Sigmoid colon (tissue), 7 donors: ENCODE results near the gene WWTR1. TPM values are rescaled to one million over a fixed set of nuclear protein-coding genes. Genes with fewer than 3 reads are reported as not detected.
A peak's percentile ranks its signal among the peaks of the same experiment; 100 is the strongest.

Experiments used
- DNase-seq: peaks from one replicate; pipeline ENCODE4 v3.0.0-alpha.2; 2019
- H3K27ac ChIP-seq, 4 donors: fragments of 200-600 bp; sonication (generic); one replicate each; pipeline ENCODE4 v1.5.1; 2016 to 2019; ENCODE audit warnings: mild to moderate bottlenecking in 1 of 4
- H3K27me3 ChIP-seq, 3 donors: fragments of 200-600 bp; sonication (generic); one replicate each; pipeline ENCODE4 v1.5.1; 2019; ENCODE audit warnings: mild to moderate bottlenecking in 1 of 3
- H3K36me3 ChIP-seq, 4 donors: fragments of 200-600 bp; sonication (generic); one replicate each; pipeline ENCODE4 v1.5.1; 2016 to 2019
- H3K4me1 ChIP-seq, 4 donors: fragments of 200-600 bp; sonication (generic); one replicate each; pipeline ENCODE4 v1.5.1; 2017 to 2019
- H3K4me3 ChIP-seq, 4 donors: fragments of 200-600 bp; sonication (generic); one replicate each; pipeline ENCODE4 v1.5.1; 2017 to 2019; ENCODE audit warnings: mild to moderate bottlenecking in 2 of 4, moderate library complexity in 1 of 4
- H3K9me3 ChIP-seq, 4 donors: fragments of 200-600 bp in 3 of 4; sonication (generic) in 3 of 4; one replicate each; pipeline versions ENCODE4 v1.5.1 to v1.6.1; 2013 to 2019
- EP300 ChIP-seq, 4 donors: sonication (generic); formaldehyde crosslinking; IDR thresholded peaks; one replicate each; pipeline ENCODE4 v1.6.1; 2017; ENCODE audit warnings: antibody characterized with exemption in 4 of 4
- POLR2A ChIP-seq, 2 donors: fragments of 450-650 bp; IDR thresholded peaks; one replicate each; pipeline ENCODE4 v1.6.1; 2016; ENCODE audit warnings: antibody characterized with exemption in 2 of 2, mild to moderate bottlenecking in 2 of 2, moderate library complexity in 2 of 2
- POLR2AphosphoS5 ChIP-seq, 4 donors: sonication (generic); formaldehyde crosslinking; IDR thresholded peaks; one replicate each; pipeline ENCODE4 v1.6.1; 2017; ENCODE audit warnings: antibody characterized with exemption in 4 of 4
- WGBS, 2 donors: extraction: QIAGEN DNeasy Blood & Tissue Kit; methylation state at CpG; one replicate each; pipeline ENCODE4 v1.1.7; 2013; 5-methylcytosine and 5-hydroxymethylcytosine counted together
- intact Hi-C: fragments of 100-400 bp; cut with DNase I; formaldehyde crosslinking; loops from one replicate; pipeline ENCODE4 v1.15.1; 2023
- polyA plus RNA-seq, 3 donors: library from polyadenylated mRNA; stranded (reverse); fragments of 200-250 nt; gene quantifications; one replicate each; pipeline ENCODE4 v1.2.3, GENCODE V29; 2013
- total RNA-seq, 4 donors: library from RNA; depleted of rRNA; stranded (reverse); fragments of >200 nt; gene quantifications; one replicate each; pipeline ENCODE4 v1.1.0, GENCODE V29; 2016
- TF ChIP-seq, protein P1 (sequence below), 4 experiments: fragments of 450-650 bp in 3 of 4; fragments of 200-600 bp in 1 of 4; IDR thresholded peaks; one replicate each; pipeline ENCODE4 v1.5.1; 2016 to 2019; ENCODE audit warnings: antibody characterized with exemption in 4 of 4, mild to moderate bottlenecking in 3 of 4, moderate library complexity in 2 of 4
- donor health status: healthy with polysubstance abuse.
- donor health status: Bipolar disorder and iron deficiency.
- donor health status: healthy.

WWTR1 gene
- total and polyA plus RNA-seq, 7 donors: 7.9 to 340 (median 243) TPM

DNA sequence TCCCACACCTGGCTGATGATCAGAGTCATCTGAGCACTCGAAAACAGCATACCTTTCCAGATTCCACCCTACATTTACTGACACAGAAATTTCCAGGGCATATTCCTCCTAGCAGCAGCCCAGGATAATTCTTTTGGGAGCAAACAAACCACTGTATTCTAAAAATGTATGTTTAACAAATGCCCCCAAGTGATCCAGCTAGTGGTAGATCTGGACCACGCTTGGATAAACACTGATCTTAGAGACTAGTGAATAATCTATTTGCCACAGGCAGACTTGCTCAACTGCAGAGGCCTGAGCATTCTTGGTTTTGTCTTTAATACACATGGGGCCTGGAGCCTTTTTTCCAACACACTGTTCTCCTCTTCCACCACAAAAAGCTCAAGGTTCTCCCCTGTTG is 93.7 kb downstream of the WWTR1 start:
- peak overlapping the region in 1 of 4 donors; percentile 20 for H3K27ac ChIP-seq
- no peak overlapping the region for H3K4me3 ChIP-seq
- no peaks in the 10 kb centered on the region for H3K36me3 ChIP-seq
- DNase-seq: no peak
- no peaks in the 10 kb centered on the region for H3K9me3 ChIP-seq
- H3K27me3 ChIP-seq: no peaks in the 10 kb centered on the region
- H3K4me1 ChIP-seq: peaks cover 0 to 66% (median 42%) of the 10 kb centered on the region in 4 donors
- TF ChIP-seq, protein P1, sequence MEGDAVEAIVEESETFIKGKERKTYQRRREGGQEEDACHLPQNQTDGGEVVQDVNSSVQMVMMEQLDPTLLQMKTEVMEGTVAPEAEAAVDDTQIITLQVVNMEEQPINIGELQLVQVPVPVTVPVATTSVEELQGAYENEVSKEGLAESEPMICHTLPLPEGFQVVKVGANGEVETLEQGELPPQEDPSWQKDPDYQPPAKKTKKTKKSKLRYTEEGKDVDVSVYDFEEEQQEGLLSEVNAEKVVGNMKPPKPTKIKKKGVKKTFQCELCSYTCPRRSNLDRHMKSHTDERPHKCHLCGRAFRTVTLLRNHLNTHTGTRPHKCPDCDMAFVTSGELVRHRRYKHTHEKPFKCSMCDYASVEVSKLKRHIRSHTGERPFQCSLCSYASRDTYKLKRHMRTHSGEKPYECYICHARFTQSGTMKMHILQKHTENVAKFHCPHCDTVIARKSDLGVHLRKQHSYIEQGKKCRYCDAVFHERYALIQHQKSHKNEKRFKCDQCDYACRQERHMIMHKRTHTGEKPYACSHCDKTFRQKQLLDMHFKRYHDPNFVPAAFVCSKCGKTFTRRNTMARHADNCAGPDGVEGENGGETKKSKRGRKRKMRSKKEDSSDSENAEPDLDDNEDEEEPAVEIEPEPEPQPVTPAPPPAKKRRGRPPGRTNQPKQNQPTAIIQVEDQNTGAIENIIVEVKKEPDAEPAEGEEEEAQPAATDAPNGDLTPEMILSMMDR (IDR thresholded peaks at IDR 0.05): no peak
- no peak for TF ChIP-seq POLR2AphosphoS5 (IDR thresholded peaks at IDR 0.05)
- TF ChIP-seq EP300 (IDR thresholded peaks at IDR 0.05): no peak
- TF ChIP-seq POLR2A (IDR thresholded peaks at IDR 0.05): no peak
- 92 to 94% methylated on average over 2 of the region's 2 CpGs for WGBS, 2 donors
- intact Hi-C loops: no loop called here

DNA sequence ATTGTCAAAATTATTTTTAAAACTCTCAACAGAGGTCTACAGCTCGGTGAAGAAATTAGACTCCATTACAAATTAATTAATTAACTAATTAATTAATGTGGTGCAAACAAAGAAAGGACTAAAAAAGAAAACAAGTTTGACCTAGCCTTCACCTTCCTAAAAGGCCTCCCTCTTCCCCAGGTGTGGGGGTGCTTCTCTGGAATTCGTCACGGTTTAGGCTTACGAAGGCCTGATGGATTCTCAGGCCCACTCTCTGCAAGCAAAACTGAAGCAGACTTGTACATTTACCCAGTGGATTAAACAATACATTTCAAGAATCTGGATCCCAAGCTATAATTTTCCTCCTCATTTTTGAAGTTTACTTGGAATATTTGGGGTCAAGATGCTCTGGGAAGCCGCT is 94.7 kb downstream of the WWTR1 start:
- H3K27ac ChIP-seq: no peak overlapping the region
- intact Hi-C loops: no loop called here
- no peaks in the 10 kb centered on the region for H3K9me3 ChIP-seq
- TF ChIP-seq, protein P1 (IDR thresholded peaks at IDR 0.05): no peak
- no peak for TF ChIP-seq EP300 (IDR thresholded peaks at IDR 0.05)
- H3K4me3 ChIP-seq: no peak overlapping the region
- 95 to 96% methylated on average over 5 of the region's 5 CpGs for WGBS, 2 donors
- H3K36me3 ChIP-seq: no peaks in the 10 kb centered on the region
- H3K27me3 ChIP-seq: no peaks in the 10 kb centered on the region
- H3K4me1 ChIP-seq: peaks cover 0 to 70% (median 41%) of the 10 kb centered on the region in 4 donors
- no peak for DNase-seq

DNA sequence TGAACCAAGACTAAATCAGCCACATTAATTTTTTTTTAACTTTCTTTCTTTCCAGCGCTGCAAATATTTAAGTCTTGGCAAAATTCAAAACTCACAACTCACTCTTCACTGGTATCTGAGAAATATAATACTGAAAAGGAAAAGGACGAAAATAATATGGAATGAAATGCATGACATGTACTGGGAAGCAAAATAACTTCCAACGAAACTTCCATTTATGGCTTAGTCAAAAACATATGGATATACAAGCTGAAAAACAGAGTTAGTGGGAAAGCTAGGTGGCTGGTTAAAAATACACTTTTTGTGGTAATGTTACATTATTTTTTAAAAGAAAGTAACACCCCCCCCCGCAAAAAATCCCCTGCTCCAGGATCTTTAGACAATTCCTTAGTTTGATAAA is 97.2 kb downstream of the WWTR1 start:
- no peaks in the 10 kb centered on the region for H3K9me3 ChIP-seq
- intact Hi-C loops: no loop called here
- no peaks in the 10 kb centered on the region for H3K36me3 ChIP-seq
- H3K4me1 ChIP-seq: peaks cover 0 to 62% (median 30%) of the 10 kb centered on the region in 4 donors
- peak overlapping the region in 1 of 4 donors; percentile 9 for H3K27ac ChIP-seq
- H3K4me3 ChIP-seq: no peak overlapping the region
- TF ChIP-seq, protein P1 (IDR thresholded peaks at IDR 0.05): no peak
- TF ChIP-seq POLR2AphosphoS5 (IDR thresholded peaks at IDR 0.05): no peak
- no peak for TF ChIP-seq POLR2A (IDR thresholded peaks at IDR 0.05)
- TF ChIP-seq EP300 (IDR thresholded peaks at IDR 0.05): no peak
- H3K27me3 ChIP-seq: no peaks in the 10 kb centered on the region
- WGBS, 2 donors: 90 to 95% methylated on average over 4 of the region's 4 CpGs
- no peak for DNase-seq

DNA sequence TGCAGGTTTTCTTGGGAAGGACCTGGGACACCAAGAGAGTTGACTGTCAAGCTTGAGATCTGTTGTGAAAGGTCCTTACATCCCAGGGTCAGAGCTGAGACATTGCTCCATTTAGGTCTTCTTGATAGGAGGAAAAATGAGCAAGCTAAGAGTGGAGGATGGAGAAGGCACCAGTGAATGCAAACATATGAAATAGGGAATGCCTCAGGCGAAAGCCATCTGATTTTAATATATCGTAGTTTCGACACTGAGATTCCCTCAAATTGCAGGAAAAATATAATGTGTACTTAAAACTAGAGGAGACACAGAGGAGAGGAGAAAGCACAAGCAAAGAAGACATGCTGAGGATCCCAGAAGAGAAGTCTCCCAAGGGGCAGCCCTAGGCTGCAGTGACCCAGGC is 97.8 kb downstream of the WWTR1 start:
- Histone ChIP-seq H3K4me3 (no peak overlapping the region), H3K27ac (no peak overlapping the region), H3K9me3 (no peaks in the 10 kb centered on the region), H3K4me1 (peaks cover 0 to 68% (median 36%) of the 10 kb centered on the region in 4 donors), H3K36me3 (no peaks in the 10 kb centered on the region), H3K27me3 (no peaks in the 10 kb centered on the region)
- WGBS, 2 donors: 97 to 98% methylated on average over 3 of the region's 3 CpGs
- TF ChIP-seq POLR2A (IDR thresholded peaks at IDR 0.05) (no peak), POLR2AphosphoS5 (IDR thresholded peaks at IDR 0.05) (no peak), EP300 (IDR thresholded peaks at IDR 0.05) (no peak)
- TF ChIP-seq, protein P1 (IDR thresholded peaks at IDR 0.05): no peak
- no peak for DNase-seq
- intact Hi-C loops: no loop called here

DNA sequence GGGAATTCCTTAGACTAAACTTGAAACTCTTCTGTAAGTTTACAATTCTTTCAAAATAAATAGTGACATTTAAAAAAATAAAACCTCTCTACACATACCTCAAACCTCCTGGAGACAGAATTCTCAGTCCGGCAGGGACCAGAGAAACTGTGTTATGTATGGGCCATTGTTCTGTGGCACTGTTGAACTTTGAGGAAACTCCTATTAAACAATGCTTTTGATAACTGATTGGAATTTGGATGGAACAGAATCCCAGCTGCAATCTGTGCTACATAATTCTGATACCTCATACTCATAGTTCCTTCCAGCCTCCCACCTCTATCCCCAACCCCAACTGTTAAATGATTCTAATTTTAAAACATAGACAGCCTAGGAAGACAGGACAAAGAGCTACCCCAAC is 98.3 kb downstream of the WWTR1 start:
- no peaks in the 10 kb centered on the region for H3K9me3 ChIP-seq
- TF ChIP-seq POLR2A (IDR thresholded peaks at IDR 0.05): no peak
- TF ChIP-seq POLR2AphosphoS5 (IDR thresholded peaks at IDR 0.05): no peak
- no peak for TF ChIP-seq EP300 (IDR thresholded peaks at IDR 0.05)
- TF ChIP-seq, protein P1 (IDR thresholded peaks at IDR 0.05): no peak
- no peak for DNase-seq
- H3K4me1 ChIP-seq: peaks cover 0 to 68% (median 40%) of the 10 kb centered on the region in 4 donors
- no peak overlapping the region for H3K27ac ChIP-seq
- H3K27me3 ChIP-seq: no peaks in the 10 kb centered on the region
- no peak overlapping the region for H3K4me3 ChIP-seq
- WGBS, 2 donors: 65 to 89% methylated on average over 1 of the region's 1 CpG
- intact Hi-C loops: no loop called here
- H3K36me3 ChIP-seq: no peaks in the 10 kb centered on the region
